H9 (cell line): ENCODE results near the gene BRAF. TPM values are rescaled to one million over a fixed set of nuclear protein-coding genes. Genes with fewer than 3 reads are reported as not detected.

Source experiments
- DNase-seq: peaks from one replicate; pipeline ENCODE4 v3.0.0-alpha.2; 2017
- H2AFZ ChIP-seq: one replicate; pipeline ENCODE4 v1.6.1; 2013; ENCODE audit warnings: mild to moderate bottlenecking, low read length, control low read depth, moderate library complexity
- H2AK5ac ChIP-seq: 2 replicates; pipeline ENCODE4 v1.6.1; 2013; ENCODE audit warnings: low read length, control low read depth, mixed read lengths; ENCODE audit not compliant: insufficient read length
- H2BK120ac ChIP-seq: one replicate; pipeline ENCODE4 v1.6.1; 2013; ENCODE audit warnings: low read depth, mild to moderate bottlenecking, low read length, control low read depth, inconsistent platforms; ENCODE audit not compliant: poor library complexity, severe bottlenecking
- H2BK12ac ChIP-seq: 2 replicates; pipeline ENCODE4 v1.6.1; 2013; ENCODE audit warnings: low read length, control low read depth, mixed read lengths, low read depth; ENCODE audit not compliant: insufficient read length
- H2BK15ac ChIP-seq: 2 replicates; pipeline ENCODE4 v1.6.1; 2013; ENCODE audit warnings: low read depth, low read length, control low read depth
- H2BK20ac ChIP-seq: one replicate; pipeline ENCODE4 v1.6.1; 2013; ENCODE audit warnings: low read depth, mild to moderate bottlenecking, low read length, control low read depth, inconsistent platforms; ENCODE audit not compliant: poor library complexity, severe bottlenecking
- H2BK5ac ChIP-seq: 2 replicates; pipeline ENCODE4 v1.6.1; 2013; ENCODE audit warnings: low read length, control low read depth, mixed read lengths; ENCODE audit not compliant: insufficient read length
- H3K14ac ChIP-seq: 2 replicates; pipeline ENCODE4 v1.6.1; 2013; ENCODE audit warnings: low read length, control low read depth; ENCODE audit not compliant: insufficient read depth
- H3K18ac ChIP-seq: 2 replicates; pipeline ENCODE4 v1.6.1; 2013; ENCODE audit warnings: low read depth, mild to moderate bottlenecking, mixed read lengths, low read length, control low read depth; ENCODE audit not compliant: insufficient read length
- H3K23ac ChIP-seq: 2 replicates; pipeline ENCODE4 v1.6.1; 2013; ENCODE audit warnings: low read length, control low read depth, mixed read lengths, low read depth; ENCODE audit not compliant: insufficient read length
- H3K23me2 ChIP-seq: 2 replicates; pipeline ENCODE4 v1.6.1; 2013; ENCODE audit warnings: low read depth, mild to moderate bottlenecking, mixed read lengths, low read length, control low read depth; ENCODE audit not compliant: insufficient read length, poor library complexity, severe bottlenecking
- H3K27ac ChIP-seq: 2 replicates; pipeline ENCODE4 v1.5.1; 2013; ENCODE audit warnings: low read length, control low read depth, mixed read lengths, low read depth; ENCODE audit not compliant: insufficient read length
- H3K27me3 ChIP-seq: 2 replicates; pipeline ENCODE4 v1.6.1; 2013; ENCODE audit warnings: low read length, control low read depth, inconsistent platforms; ENCODE audit not compliant: insufficient read depth
- H3K4ac ChIP-seq: 2 replicates; pipeline ENCODE4 v1.6.1; 2013; ENCODE audit warnings: low read depth, mild to moderate bottlenecking, control low read depth, inconsistent platforms, low read length, moderate library complexity
- H3K4me1 ChIP-seq: 2 replicates; pipeline ENCODE4 v1.6.1; 2013; ENCODE audit warnings: low read length, control low read depth, inconsistent platforms; ENCODE audit not compliant: insufficient read depth
- H3K4me2 ChIP-seq: 2 replicates; pipeline ENCODE4 v1.6.1; 2013; ENCODE audit warnings: low read length, control low read depth, mixed read lengths; ENCODE audit not compliant: insufficient read length, insufficient read depth
- H3K56ac ChIP-seq: 2 replicates; pipeline ENCODE4 v1.6.1; 2013; ENCODE audit warnings: low read depth, mild to moderate bottlenecking, mixed read lengths, low read length, control low read depth; ENCODE audit not compliant: insufficient read length
- H3K79me1 ChIP-seq: 2 replicates; pipeline ENCODE4 v1.6.1; 2013; ENCODE audit warnings: low read depth, mild to moderate bottlenecking, moderate library complexity, low read length, control low read depth, inconsistent platforms; ENCODE audit not compliant: insufficient read depth, poor library complexity, severe bottlenecking
- H3K79me2 ChIP-seq: 2 replicates; pipeline ENCODE4 v1.6.1; 2013; ENCODE audit warnings: low read length, control low read depth, inconsistent platforms; ENCODE audit not compliant: insufficient read depth
- H3K9ac ChIP-seq: 2 replicates; pipeline ENCODE4 v1.6.1; 2013; ENCODE audit warnings: low read length, control low read depth, mixed read lengths; ENCODE audit not compliant: insufficient read length; ENCODE audit errors: extremely low read depth
- H3K9me3 ChIP-seq: one replicate; pipeline ENCODE4 v1.6.1; 2013; ENCODE audit warnings: low read depth, low read length, inconsistent platforms; ENCODE audit not compliant: control insufficient read depth
- H3T11ph ChIP-seq: one replicate; pipeline ENCODE4 v1.6.1; 2013; ENCODE audit warnings: mild to moderate bottlenecking, low read length, control low read depth, inconsistent platforms
- H4K20me1 ChIP-seq: one replicate; pipeline ENCODE4 v1.6.1; 2013; ENCODE audit not compliant: control insufficient read depth, insufficient read length, insufficient read depth
- H4K5ac ChIP-seq: 2 replicates; pipeline ENCODE4 v1.6.1; 2013; ENCODE audit warnings: low read depth, mild to moderate bottlenecking, mixed read lengths, low read length, control low read depth; ENCODE audit not compliant: insufficient read length
- H4K8ac ChIP-seq: replicated peaks from 2 replicates; pipeline ENCODE4 v1.6.1; 2013; ENCODE audit warnings: low read length, control low read depth, mixed read lengths, low read depth; ENCODE audit not compliant: insufficient read length
- H4K91ac ChIP-seq: 2 replicates; pipeline ENCODE4 v1.6.1; 2013; ENCODE audit warnings: low read depth, mild to moderate bottlenecking, moderate library complexity, mixed read lengths, low read length, control low read depth; ENCODE audit not compliant: insufficient read length
- H3K27ac Mint-ChIP-seq, 3 experiments: 2 replicates in 2 of 3; 3 replicates in 1 of 3; pipeline ENCODE4 v1.8.0; 2020 to 2021; ENCODE audit warnings: mixed read lengths in 3 of 3, mild to moderate bottlenecking in 1 of 3, moderate library complexity in 1 of 3
- H3K27me3 Mint-ChIP-seq: 2 replicates; pipeline ENCODE4 v1.8.0; 2021; ENCODE audit warnings: low read depth, mild to moderate bottlenecking, moderate library complexity, mixed read lengths
- H3K36me3 Mint-ChIP-seq, 3 experiments: 2 replicates in 2 of 3; 3 replicates in 1 of 3; pipeline ENCODE4 v1.8.0; 2020 to 2021; ENCODE audit warnings: low read depth in 3 of 3, mixed read lengths in 3 of 3; ENCODE audit not compliant: insufficient read depth in 1 of 3
- H3K4me1 Mint-ChIP-seq, 2 experiments: 2 replicates each; pipeline ENCODE4 v1.8.0; 2020; ENCODE audit warnings: mixed read lengths in 2 of 2
- H3K4me3 Mint-ChIP-seq, 2 experiments: 2 replicates in 1 of 2; 3 replicates in 1 of 2; pipeline ENCODE4 v1.8.0; 2020 to 2021; ENCODE audit warnings: mild to moderate bottlenecking in 2 of 2, mixed read lengths in 2 of 2, moderate library complexity in 1 of 2
- H3K9me3 Mint-ChIP-seq, 2 experiments: 2 replicates in 1 of 2; 3 replicates in 1 of 2; pipeline ENCODE4 v1.8.0; 2020; ENCODE audit warnings: mild to moderate bottlenecking in 2 of 2, mixed read lengths in 2 of 2, moderate library complexity in 1 of 2
- CTCF ChIP-seq: fragments of 200-600 bp; sonication (generic); conservative IDR thresholded peaks from 3 replicates; pipeline ENCODE4 v1.8.0; 2021; ENCODE audit warnings: antibody characterized with exemption, mild to moderate bottlenecking
- WGBS: extraction: QIAGEN DNeasy Blood & Tissue Kit; methylation state at CpG from one replicate; pipeline ENCODE4 v1.1.7; 2013; ENCODE audit warnings: missing lambda C conversion rate, low lambda C conversion rate, mixed read lengths; ENCODE audit not compliant: insufficient read length; ENCODE audit errors: extremely low coverage; 5-methylcytosine and 5-hydroxymethylcytosine counted together
- total RNA-seq: library from RNA; stranded (reverse); gene quantifications from 2 replicates; pipeline ENCODE4 v1.2.1, GENCODE V29; 2021

Gene BRAF
- total RNA-seq, 1 experiment from 2014 or later: 32.9 TPM

GRCh38 chr7:140870003-140870402 is 54.7 kb downstream of the BRAF start:
- Histone ChIP-seq H2AFZ (no peak overlapping the region), H2AK5ac (no peak overlapping the region), H2BK120ac (no peak overlapping the region), H4K20me1 (no peaks in the 10 kb centered on the region), H3K4ac (no peak overlapping the region), H3K9ac (no peak overlapping the region), H3K9me3 (no peaks in the 10 kb centered on the region), H3K4me2 (no peak overlapping the region), H3K27ac (no peak overlapping the region), H3K23ac (no peak overlapping the region), H2BK20ac (no peak overlapping the region), H4K8ac (no peak overlapping the region), H3K14ac (no peak overlapping the region), H4K91ac (no peak overlapping the region), H3K18ac (no peak overlapping the region), H3T11ph (no peak overlapping the region), H2BK15ac (no peak overlapping the region), H3K4me1 (peaks cover 3% of the 10 kb centered on the region; the same call in 1 of the 2 replicates), H3K27me3 (no peaks in the 10 kb centered on the region), H3K56ac (no peak overlapping the region), H3K23me2 (no peaks in the 10 kb centered on the region), H3K79me1 (no peaks in the 10 kb centered on the region), H4K5ac (no peak overlapping the region), H2BK12ac (no peak overlapping the region), H3K79me2 (peaks cover 4% of the 10 kb centered on the region; the same call in 1 of the 2 replicates), H2BK5ac (no peak overlapping the region)
- no CpG with 5 or more reads among the region's 1 CpG for WGBS
- Mint-ChIP-seq H3K4me1 (peaks cover 5 to 11% of the 10 kb centered on the region in 2 experiments), H3K36me3 (peaks cover 0 to 3% (median 0%) of the 10 kb centered on the region in 3 experiments; a peak in 2 of 7 replicates), H3K9me3 (no peaks in the 10 kb centered on the region; a peak in 1 of 5 replicates), H3K4me3 (no peak overlapping the region), H3K27me3 (no peaks in the 10 kb centered on the region), H3K27ac (no peak overlapping the region)
- TF ChIP-seq CTCF: no peak
- no peak for DNase-seq
